GM23248 (cell line): ENCODE data around the gene MAGI1. TPM values are rescaled to one million over a fixed set of nuclear protein-coding genes. Genes with fewer than 3 reads are reported as not detected.
A peak's percentile ranks its signal among the peaks of the same experiment; 100 is the strongest.

Experiments
- DNase-seq: peaks from one replicate; pipeline ENCODE4 v3.0.0-alpha.2; 2015
- H2AFZ ChIP-seq: fragments of 200-600 bp; sonication (generic); 2 replicates; pipeline ENCODE4 v1.6.1; 2016; ENCODE audit warnings: antibody characterized with exemption
- H3F3A ChIP-seq: fragments of 200-600 bp; sonication (generic); 2 replicates; pipeline ENCODE4 v1.6.1; 2016; ENCODE audit warnings: mild to moderate bottlenecking, antibody characterized with exemption, mixed run types; ENCODE audit not compliant: insufficient read depth
- H3K27ac ChIP-seq: fragments of 200-600 bp; sonication (generic); 2 replicates; pipeline ENCODE4 v1.5.1; 2016; ENCODE audit warnings: mild to moderate bottlenecking
- H3K27me3 ChIP-seq: fragments of 200-600 bp; sonication (generic); replicated peaks from 2 replicates; pipeline ENCODE4 v1.6.1; 2016; ENCODE audit warnings: mild to moderate bottlenecking; ENCODE audit not compliant: insufficient read depth
- H3K36me3 ChIP-seq: fragments of 200-600 bp; sonication (generic); 2 replicates; pipeline ENCODE4 v1.6.1; 2016; ENCODE audit warnings: low read depth, mild to moderate bottlenecking
- H3K4me1 ChIP-seq: fragments of 200-600 bp; sonication (generic); 2 replicates; pipeline ENCODE4 v1.6.1; 2016; ENCODE audit warnings: mild to moderate bottlenecking; ENCODE audit not compliant: insufficient read depth
- H3K4me2 ChIP-seq: fragments of 200-600 bp; sonication (generic); one replicate; pipeline ENCODE4 v1.6.1; 2016; ENCODE audit warnings: mild to moderate bottlenecking; ENCODE audit not compliant: unreplicated experiment
- H3K4me3 ChIP-seq: fragments of 200-600 bp; sonication (generic); 2 replicates; pipeline ENCODE4 v1.5.1; 2016; ENCODE audit warnings: mild to moderate bottlenecking
- H3K79me2 ChIP-seq: fragments of 200-600 bp; sonication (generic); 2 replicates; pipeline ENCODE4 v1.6.1; 2016; ENCODE audit warnings: mild to moderate bottlenecking; ENCODE audit not compliant: insufficient read depth
- H3K9ac ChIP-seq: fragments of 200-600 bp; sonication (generic); 2 replicates; pipeline ENCODE4 v1.6.1; 2016; ENCODE audit warnings: mild to moderate bottlenecking
- H3K9me2 ChIP-seq: fragments of 200-600 bp; sonication (generic); 2 replicates; pipeline ENCODE4 v1.6.1; 2016; ENCODE audit warnings: mixed run types, mild to moderate bottlenecking, moderate library complexity; ENCODE audit not compliant: insufficient read depth
- H3K9me3 ChIP-seq: fragments of 200-600 bp; sonication (generic); one replicate; pipeline ENCODE4 v1.6.1; 2017; ENCODE audit warnings: low read depth
- H4K20me1 ChIP-seq: fragments of 200-600 bp; sonication (generic); 2 replicates; pipeline ENCODE4 v1.6.0; 2016; ENCODE audit not compliant: insufficient read depth
- EZH2 ChIP-seq: fragments of 200-600 bp; sonication (generic); IDR thresholded peaks from 2 replicates; pipeline ENCODE4 v1.6.1; 2018; ENCODE audit warnings: antibody characterized with exemption, mild to moderate bottlenecking; ENCODE audit not compliant: insufficient read depth, poor library complexity, severe bottlenecking
- EZH2phosphoT487 ChIP-seq: fragments of 200-600 bp; sonication (generic); IDR thresholded peaks from 2 replicates; pipeline ENCODE4 v1.6.1; 2018; ENCODE audit warnings: antibody characterized with exemption, moderate library complexity, mild to moderate bottlenecking, low read depth; ENCODE audit not compliant: insufficient read depth
- WGBS, 2 experiments: methylation state at CpG; one replicate each; pipeline ENCODE4 v1.1.6; 2015 to 2017; ENCODE audit warnings: low lambda C conversion rate in 2 of 2, low coverage in 1 of 2; ENCODE audit errors: missing lambda C conversion rate in 2 of 2; 5-methylcytosine and 5-hydroxymethylcytosine counted together
- in situ Hi-C: fragments of 300-500 bp; cut with MboI; formaldehyde crosslinking; loops from 2 replicates; pipeline ENCODE4 v1.15.0; 2020
- polyA plus RNA-seq: library from polyadenylated mRNA; unstranded; fragments of >200 nt; fragmentation: Nextera tagmentation; extraction: Ambion mirVana; gene quantifications from 2 replicates; pipeline ENCODE4 v1.2.1, GENCODE V29; 2016
- total RNA-seq: library from RNA; depleted of rRNA; stranded (reverse); fragments of >200 nt; shearing (Covaris generic); gene quantifications from 2 replicates; pipeline ENCODE4 v1.2.3, GENCODE V29; 2014

MAGI1 gene
- total and polyA plus RNA-seq, 2 experiments from 2014 or later = 7.3 to 13.8 TPM

GRCh38 chr3:65999606-66000005 lies 39.1 kb downstream of the MAGI1 start:
- Histone ChIP-seq H3K4me3 (no peak overlapping the region), H3K27ac (no peak overlapping the region), H3K27me3 (no peaks in the 10 kb centered on the region), H3K4me1 (peaks cover 8% of the 10 kb centered on the region), H3K4me2 (no peak overlapping the region), H4K20me1 (peaks cover 3% of the 10 kb centered on the region; the same call in 1 of the 2 replicates), H3K36me3 (no peaks in the 10 kb centered on the region), H3F3A (peaks cover 13% of the 10 kb centered on the region; the same call in 1 of the 2 replicates), H3K9ac (no peak overlapping the region), H3K79me2 (peaks cover 100% of the 10 kb centered on the region), H3K9me2 (no peaks in the 10 kb centered on the region), H3K9me3 (no peaks in the 10 kb centered on the region), H2AFZ (no peak overlapping the region)
- TF ChIP-seq EZH2phosphoT487 (no peak), EZH2 (no peak)
- no peak for DNase-seq
- in situ Hi-C loops = no loop called here
- WGBS, 2 experiments = 79 to 86% methylated on average over 6 to 8 of the region's 8 CpGs

- in situ Hi-C loops = no loop called here
- peaks cover 18% of the 10 kb centered on the region for H3K4me1 ChIP-seq
- no peak overlapping the region for H3K27ac ChIP-seq
- no peaks in the 10 kb centered on the region for H3K9me2 ChIP-seq
- peaks cover 99% of the 10 kb centered on the region for H3K79me2 ChIP-seq
- TF ChIP-seq EZH2 (no peak), EZH2phosphoT487 (no peak)
- peaks cover 4% of the 10 kb centered on the region; the same call in 1 of the 2 replicates for H4K20me1 ChIP-seq
- no peaks in the 10 kb centered on the region for H3K27me3 ChIP-seq
- DNase-seq = no peak
- H3K36me3 ChIP-seq = no peaks in the 10 kb centered on the region
- no peak overlapping the region for H2AFZ ChIP-seq
- no peak overlapping the region for H3K4me2 ChIP-seq
- H3K4me3 ChIP-seq = no peak overlapping the region
- H3F3A ChIP-seq = peaks cover 17% of the 10 kb centered on the region; the same call in 1 of the 2 replicates
- H3K9ac ChIP-seq = no peak overlapping the region
- H3K9me3 ChIP-seq = no peaks in the 10 kb centered on the region
- WGBS, 2 experiments = 83 to 91% methylated on average over 10 to 11 of the region's 11 CpGs
Observed at GRCh38 chr3:65996589-65996988, 42.1 kb downstream of the MAGI1 start.

DNA sequence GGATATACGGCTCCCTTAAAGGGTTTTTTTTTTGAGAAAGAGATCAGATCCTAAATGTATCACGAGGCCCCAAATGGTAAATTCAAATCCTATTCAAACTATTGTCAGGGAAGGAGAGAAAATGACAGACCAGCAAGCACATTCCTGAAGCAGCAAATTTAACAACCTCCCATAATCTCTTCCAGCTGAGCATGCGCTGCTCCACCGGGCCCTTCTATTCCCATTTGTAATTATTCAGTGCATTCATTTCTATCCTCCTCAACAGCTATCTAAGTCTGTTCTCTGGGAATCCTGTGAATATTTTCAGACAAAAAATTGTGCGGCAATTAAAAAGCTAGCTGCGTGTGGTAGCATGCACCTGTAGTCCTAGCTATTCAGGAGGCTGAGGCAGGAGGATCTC lies 43.2 kb downstream of the MAGI1 start:
- Histone ChIP-seq H3K4me2 (no peak overlapping the region), H3K27me3 (no peaks in the 10 kb centered on the region), H3F3A (peaks cover 17% of the 10 kb centered on the region; the same call in 1 of the 2 replicates), H3K9me3 (no peaks in the 10 kb centered on the region), H3K4me3 (no peak overlapping the region), H3K4me1 (peaks cover 18% of the 10 kb centered on the region), H3K9me2 (no peaks in the 10 kb centered on the region), H2AFZ (no peak overlapping the region), H3K79me2 (peaks cover 97% of the 10 kb centered on the region), H3K27ac (no peak overlapping the region), H4K20me1 (peaks cover 4% of the 10 kb centered on the region; the same call in 1 of the 2 replicates), H3K36me3 (no peaks in the 10 kb centered on the region), H3K9ac (no peak overlapping the region)
- TF ChIP-seq EZH2phosphoT487 = no peak
- TF ChIP-seq EZH2 = no peak
- no peak for DNase-seq
- in situ Hi-C loops = no loop called here
- 37% methylated on average over 6 of the region's 6 CpGs for WGBS, 2 experiments

DNA sequence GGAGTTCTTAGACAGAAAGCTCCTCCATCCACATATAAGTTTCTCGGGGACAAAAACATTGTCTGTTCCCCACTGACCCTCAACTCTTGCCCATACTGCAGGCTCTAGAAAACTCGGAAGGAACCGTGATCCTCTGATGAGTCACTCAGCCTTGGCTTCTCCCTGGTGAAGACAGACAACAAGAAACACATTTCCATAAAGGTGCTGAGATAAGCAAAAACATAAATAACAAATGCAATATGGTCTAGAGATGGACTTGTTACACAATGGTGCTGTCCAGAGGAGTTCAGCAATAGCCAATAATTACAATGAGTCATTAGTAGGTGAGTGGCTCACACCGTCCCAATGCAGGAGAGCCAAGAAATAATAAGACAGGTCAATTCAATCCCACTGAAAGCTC lies 43.7 kb downstream of the MAGI1 start:
- Histone ChIP-seq H3K79me2 (peaks cover 97% of the 10 kb centered on the region), H3K27ac (no peak overlapping the region), H3F3A (peaks cover 17% of the 10 kb centered on the region; the same call in 1 of the 2 replicates), H2AFZ (no peak overlapping the region), H4K20me1 (peaks cover 4% of the 10 kb centered on the region; the same call in 1 of the 2 replicates), H3K36me3 (no peaks in the 10 kb centered on the region), H3K4me1 (peaks cover 18% of the 10 kb centered on the region), H3K9me3 (no peaks in the 10 kb centered on the region), H3K9me2 (no peaks in the 10 kb centered on the region), H3K4me3 (no peak overlapping the region), H3K27me3 (no peaks in the 10 kb centered on the region), H3K4me2 (no peak overlapping the region), H3K9ac (no peak overlapping the region)
- TF ChIP-seq EZH2phosphoT487 (no peak), EZH2 (no peak)
- 25 to 27% methylated on average over 4 of the region's 4 CpGs for WGBS, 2 experiments
- in situ Hi-C loops = no loop called here
- DNase-seq = peak; percentile 75
